ENCODE data around the gene PPP2R1B.

GRCh38 chr11:111762981-111763643 lies 3.1 kb downstream of the PPP2R1B start:
- TF ChIP-seq CTCF (IDR thresholded peaks at IDR 0.05) = no peak
- no peak for TF ChIP-seq POLR2A (IDR thresholded peaks at IDR 0.05)
